ENCODE results near the gene WNT6.
A peak's percentile ranks its signal among the peaks of the same experiment; 100 is the strongest.

The WNT6 gene

DNA sequence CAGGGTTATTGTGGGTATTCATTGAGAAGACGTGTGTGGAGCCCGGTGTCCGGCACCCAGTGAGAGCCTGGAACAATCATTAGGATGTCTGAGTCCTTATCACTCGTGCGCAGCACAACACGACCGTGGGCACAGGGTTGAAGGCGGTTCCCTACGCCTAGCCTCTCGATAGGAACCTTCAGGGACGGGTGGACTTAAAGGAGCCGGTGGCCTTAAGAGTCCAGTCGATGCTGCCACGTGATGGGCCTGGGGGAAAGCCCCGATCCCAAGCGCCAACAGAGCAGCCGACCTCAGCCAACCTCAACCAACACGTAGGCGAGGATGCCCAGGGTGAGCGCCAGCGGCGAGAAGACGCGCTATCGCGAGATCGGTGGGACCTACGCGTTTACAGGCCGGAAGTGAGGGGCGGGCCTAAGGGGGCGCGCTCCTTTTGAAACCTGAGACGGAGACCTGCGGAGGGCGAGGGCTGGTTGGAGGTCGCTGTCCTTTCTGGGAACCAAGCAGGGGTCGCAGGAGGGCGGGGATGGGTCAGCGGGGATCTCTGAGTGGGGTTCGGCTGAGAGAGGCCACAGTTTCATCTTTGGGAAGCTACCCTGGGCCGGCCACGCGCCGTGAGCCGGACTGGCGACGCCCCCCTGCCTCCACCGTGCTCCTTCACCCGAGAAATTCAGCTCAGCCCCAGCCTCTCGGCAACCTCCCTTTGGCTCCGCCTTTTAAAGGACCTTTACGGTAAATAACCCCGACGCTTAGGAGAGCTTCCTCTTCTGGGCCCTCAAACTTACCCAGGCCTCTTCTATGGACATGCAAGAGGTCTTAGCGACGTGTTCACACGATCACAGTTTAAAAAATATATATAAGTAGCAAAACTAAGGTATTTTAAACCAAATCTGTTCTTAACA is 49.4 kb downstream of the WNT6 start:
- H3K36me3 ChIP-seq (ENCODE audit: insufficient read depth, low read length): no peaks in the 10 kb centered on the region
- H3K4me3 ChIP-seq (ENCODE audit: low read depth, low read length): peak overlapping the region; percentile 75
- H2AFZ ChIP-seq (ENCODE audit: low read length, unreplicated experiment): peak overlapping the region; percentile 51
- no peaks in the 10 kb centered on the region for H3K79me2 ChIP-seq (ENCODE audit: control insufficient read depth, insufficient read depth, low read length, unreplicated experiment)
- no peak overlapping the region; the same call in 1 of the 2 replicates for H3K27ac ChIP-seq (ENCODE audit: low read depth, low read length)
- H3K27me3 ChIP-seq (ENCODE audit: insufficient read depth, low read length): peaks cover 27% of the 10 kb centered on the region
- H3K4me1 ChIP-seq (ENCODE audit: control insufficient read depth, insufficient read depth, low read length, unreplicated experiment): no peaks in the 10 kb centered on the region

- no peaks in the 10 kb centered on the region for H3K79me2 ChIP-seq (ENCODE audit: control insufficient read depth, insufficient read depth, low read length, unreplicated experiment)
- H3K36me3 ChIP-seq (ENCODE audit: insufficient read depth, low read length): no peaks in the 10 kb centered on the region
- H3K27ac ChIP-seq (ENCODE audit: low read depth, low read length): no peak overlapping the region
- H3K4me3 ChIP-seq (ENCODE audit: low read depth, low read length): no peak overlapping the region
- no peaks in the 10 kb centered on the region for H3K4me1 ChIP-seq (ENCODE audit: control insufficient read depth, insufficient read depth, low read length, unreplicated experiment)
- no peak overlapping the region for H2AFZ ChIP-seq (ENCODE audit: low read length, unreplicated experiment)
- H3K27me3 ChIP-seq (ENCODE audit: insufficient read depth, low read length): peaks cover 14% of the 10 kb centered on the region
Observed at GRCh38 chr2:218910741-218911140, 51.1 kb downstream of the WNT6 start.

GRCh38 chr2:218920504-218920903 is 60.9 kb downstream of the WNT6 start:
- Histone ChIP-seq H3K4me3 (ENCODE audit: low read depth, low read length) (no peak overlapping the region), H3K27ac (ENCODE audit: low read depth, low read length) (no peak overlapping the region), H2AFZ (ENCODE audit: low read length, unreplicated experiment) (no peak overlapping the region), H3K4me1 (ENCODE audit: control insufficient read depth, insufficient read depth, low read length, unreplicated experiment) (no peaks in the 10 kb centered on the region), H3K27me3 (ENCODE audit: insufficient read depth, low read length) (peaks cover 30% of the 10 kb centered on the region), H3K79me2 (ENCODE audit: control insufficient read depth, insufficient read depth, low read length, unreplicated experiment) (no peaks in the 10 kb centered on the region), H3K36me3 (ENCODE audit: insufficient read depth, low read length) (no peaks in the 10 kb centered on the region)
